Ishikawa (cell line): Measurements from ENCODE around the gene CEP57L1.

ENCODE experiments used
- CEBPB ChIP-seq: IDR thresholded peaks from 2 replicates; pipeline ENCODE4 v1.6.1; 2012
- CREB1 ChIP-seq: IDR thresholded peaks from 2 replicates; pipeline ENCODE4 v1.6.1; 2012; ENCODE audit warnings: low read depth
- EGR1 ChIP-seq: IDR thresholded peaks from 2 replicates; pipeline ENCODE4 v1.6.1; 2012
- EP300 ChIP-seq: IDR thresholded peaks from 2 replicates; pipeline ENCODE4 v1.6.1; 2012; ENCODE audit warnings: borderline replicate concordance
- FOXM1 ChIP-seq: IDR thresholded peaks from 2 replicates; pipeline ENCODE4 v1.6.1; 2012; ENCODE audit warnings: low read depth, borderline replicate concordance
- MAX ChIP-seq: IDR thresholded peaks from 2 replicates; pipeline ENCODE4 v1.6.1; 2012
- NFIC ChIP-seq: IDR thresholded peaks from 2 replicates; pipeline ENCODE4 v1.6.1; 2012
- RAD21 ChIP-seq: IDR thresholded peaks from 2 replicates; pipeline ENCODE4 v1.6.1; 2012; ENCODE audit warnings: low read depth
- TAF1 ChIP-seq: IDR thresholded peaks from 2 replicates; pipeline ENCODE4 v1.6.1; 2012; ENCODE audit warnings: low read depth, mild to moderate bottlenecking
- TCF12 ChIP-seq: IDR thresholded peaks from 2 replicates; pipeline ENCODE4 v1.6.1; 2012; ENCODE audit warnings: low read depth
- TEAD4 ChIP-seq: IDR thresholded peaks from 2 replicates; pipeline ENCODE4 v1.6.1; 2012
- USF1 ChIP-seq: IDR thresholded peaks from 2 replicates; pipeline ENCODE4 v1.6.1; 2012
- YY1 ChIP-seq: IDR thresholded peaks from 2 replicates; pipeline ENCODE4 v1.6.1; 2012; ENCODE audit warnings: low read depth
- ZBTB7A ChIP-seq: IDR thresholded peaks from 2 replicates; pipeline ENCODE4 v1.6.1; 2012; ENCODE audit warnings: low read depth
- TF ChIP-seq, protein P1 (sequence below): IDR thresholded peaks from 2 replicates; pipeline ENCODE4 v1.6.1; 2012; ENCODE audit warnings: low read depth, mild to moderate bottlenecking

CEP57L1 gene

DNA sequence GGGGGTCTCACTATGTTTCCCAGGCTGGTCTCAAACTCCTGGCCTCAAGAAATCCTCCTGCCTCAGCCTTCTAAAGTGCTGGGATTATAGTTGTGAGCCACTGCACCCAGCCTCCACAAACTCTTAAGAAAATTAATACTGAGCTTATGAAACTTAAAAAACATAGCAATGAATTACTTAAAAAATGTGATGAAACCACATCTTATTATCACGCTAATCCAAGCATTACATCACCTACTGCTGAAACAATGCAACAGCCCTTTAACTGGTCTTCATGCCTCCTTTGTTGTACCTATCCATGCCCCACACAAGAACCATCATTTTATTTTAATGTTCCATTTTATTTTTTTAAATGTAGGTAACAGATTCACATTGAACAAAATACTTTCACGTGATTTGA, 25.6 kb upstream of the CEP57L1 start:
- TF ChIP-seq CREB1 (no peak), CEBPB (no peak), MAX (no peak), RAD21 (no peak), USF1 (no peak), TEAD4 (no peak), ZBTB7A (no peak), FOXM1 (no peak), NFIC (no peak), TCF12 (no peak), TAF1 (no peak), EP300 (no peak), YY1 (no peak), EGR1 (no peak)
- TF ChIP-seq, protein P1, sequence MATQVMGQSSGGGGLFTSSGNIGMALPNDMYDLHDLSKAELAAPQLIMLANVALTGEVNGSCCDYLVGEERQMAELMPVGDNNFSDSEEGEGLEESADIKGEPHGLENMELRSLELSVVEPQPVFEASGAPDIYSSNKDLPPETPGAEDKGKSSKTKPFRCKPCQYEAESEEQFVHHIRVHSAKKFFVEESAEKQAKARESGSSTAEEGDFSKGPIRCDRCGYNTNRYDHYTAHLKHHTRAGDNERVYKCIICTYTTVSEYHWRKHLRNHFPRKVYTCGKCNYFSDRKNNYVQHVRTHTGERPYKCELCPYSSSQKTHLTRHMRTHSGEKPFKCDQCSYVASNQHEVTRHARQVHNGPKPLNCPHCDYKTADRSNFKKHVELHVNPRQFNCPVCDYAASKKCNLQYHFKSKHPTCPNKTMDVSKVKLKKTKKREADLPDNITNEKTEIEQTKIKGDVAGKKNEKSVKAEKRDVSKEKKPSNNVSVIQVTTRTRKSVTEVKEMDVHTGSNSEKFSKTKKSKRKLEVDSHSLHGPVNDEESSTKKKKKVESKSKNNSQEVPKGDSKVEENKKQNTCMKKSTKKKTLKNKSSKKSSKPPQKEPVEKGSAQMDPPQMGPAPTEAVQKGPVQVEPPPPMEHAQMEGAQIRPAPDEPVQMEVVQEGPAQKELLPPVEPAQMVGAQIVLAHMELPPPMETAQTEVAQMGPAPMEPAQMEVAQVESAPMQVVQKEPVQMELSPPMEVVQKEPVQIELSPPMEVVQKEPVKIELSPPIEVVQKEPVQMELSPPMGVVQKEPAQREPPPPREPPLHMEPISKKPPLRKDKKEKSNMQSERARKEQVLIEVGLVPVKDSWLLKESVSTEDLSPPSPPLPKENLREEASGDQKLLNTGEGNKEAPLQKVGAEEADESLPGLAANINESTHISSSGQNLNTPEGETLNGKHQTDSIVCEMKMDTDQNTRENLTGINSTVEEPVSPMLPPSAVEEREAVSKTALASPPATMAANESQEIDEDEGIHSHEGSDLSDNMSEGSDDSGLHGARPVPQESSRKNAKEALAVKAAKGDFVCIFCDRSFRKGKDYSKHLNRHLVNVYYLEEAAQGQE = no peak

GRCh38 chr6:109071125-109071917, 24.0 kb upstream of the CEP57L1 start:
- TF ChIP-seq, protein P1 = no peak
- no peak for TF ChIP-seq CREB1
- no peak for TF ChIP-seq TEAD4
- no peak for TF ChIP-seq YY1
- TF ChIP-seq TCF12 = no peak
- no peak for TF ChIP-seq ZBTB7A
- TF ChIP-seq RAD21 = no peak
- TF ChIP-seq USF1 = no peak
- no peak for TF ChIP-seq FOXM1
- no peak for TF ChIP-seq NFIC
- no peak for TF ChIP-seq TAF1
- TF ChIP-seq CEBPB = no peak
- TF ChIP-seq EGR1 = no peak
- no peak for TF ChIP-seq EP300
- no peak for TF ChIP-seq MAX

DNA sequence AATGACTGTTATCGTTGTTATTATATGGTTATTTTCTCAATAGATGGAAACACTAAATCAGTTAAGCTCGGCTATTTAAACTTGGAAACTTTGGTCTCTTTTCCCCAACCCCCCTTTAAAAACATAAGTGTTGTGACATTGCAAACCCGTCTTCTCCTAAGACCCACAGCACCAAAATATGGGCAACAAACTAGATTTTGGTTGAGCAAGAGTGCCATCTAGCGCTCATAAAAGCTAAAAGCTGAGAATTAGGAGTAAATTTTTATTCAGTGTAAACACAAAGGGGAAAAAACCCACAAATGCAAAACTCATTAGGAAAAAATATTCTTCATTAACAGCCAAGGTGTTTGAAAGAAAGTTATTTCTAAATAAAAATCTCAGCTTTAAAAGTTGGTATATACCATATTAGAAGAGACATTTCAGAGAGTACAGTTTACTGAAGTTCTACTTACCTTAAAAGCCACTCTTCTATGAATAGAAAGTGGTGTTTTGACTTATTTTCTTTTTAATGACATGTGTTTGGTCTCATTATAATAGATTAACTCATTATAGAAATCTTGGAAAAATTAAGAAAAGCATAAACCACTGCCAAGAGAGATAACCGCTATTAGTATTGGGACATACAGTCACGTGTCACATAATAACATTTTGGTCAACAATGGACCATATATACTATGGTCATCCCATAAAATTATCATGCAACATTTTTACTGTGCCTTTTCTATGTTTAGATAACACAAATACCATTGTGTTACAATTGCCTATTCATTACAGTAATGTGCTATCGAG, 21.8 kb upstream of the CEP57L1 start:
- TF ChIP-seq FOXM1 (no peak), TCF12 (no peak), MAX (no peak), RAD21 (peak; percentile 87), YY1 (no peak)

GRCh38 chr6:109074133-109074415, 21.2 kb upstream of the CEP57L1 start:
- TF ChIP-seq MAX = no peak
- no peak for TF ChIP-seq USF1
- TF ChIP-seq TEAD4 = no peak
- TF ChIP-seq CEBPB = no peak
- TF ChIP-seq EGR1 = no peak
- TF ChIP-seq CREB1 = no peak
- TF ChIP-seq TAF1 = no peak
- no peak for TF ChIP-seq EP300
- TF ChIP-seq RAD21 = no peak
- TF ChIP-seq NFIC = no peak
- TF ChIP-seq FOXM1 = no peak
- TF ChIP-seq, protein P1 = no peak
- no peak for TF ChIP-seq ZBTB7A
- TF ChIP-seq TCF12 = no peak
- no peak for TF ChIP-seq YY1
